ENCODE results near the gene SOCS1. TPM values are rescaled to one million over a fixed set of nuclear protein-coding genes. Genes with fewer than 3 reads are reported as not detected.

Gene SOCS1
- total and polyA plus RNA-seq, 2 of the 4 experiments (the other 2 are of a cell fraction): 2.0 to 22.0 TPM

- TF ChIP-seq FOS (IDR thresholded peaks at IDR 0.05; ENCODE audit: low read depth, low read length) (no peak), RFX5 (IDR thresholded peaks at IDR 0.05; ENCODE audit: low read depth, low read length) (no peak)
These were observed 16.1 kb downstream of the SOCS1 start (continued) for GRCh38 chr16:11239644-11240632.

GRCh38 chr16:11238272-11239202, 17.5 kb downstream of the SOCS1 start:
- Histone ChIP-seq H3K36me3 (ENCODE audit: control insufficient read depth, insufficient read depth, low read length) (no peaks in the 10 kb centered on the region), H3K23ac (ENCODE audit: low read depth, low read length) (no peak overlapping the region), H2BK5ac (ENCODE audit: low read depth, low read length, poor library complexity, severe bottlenecking) (no peak overlapping the region), H3K79me1 (ENCODE audit: low read depth in 1 of 2, low read length in 2 of 2) (no peaks in the 10 kb centered on the region), H3K4me2 (ENCODE audit: low read depth, low read length) (no peak overlapping the region), H4K20me1 (ENCODE audit: insufficient read depth, low read length) (no peaks in the 10 kb centered on the region), H2AFZ (replicated peaks; ENCODE audit: low read length, poor library complexity) (no peak overlapping the region), H3K4ac (ENCODE audit: low read depth, low read length) (no peak overlapping the region), H2BK20ac (ENCODE audit: low read depth, low read length) (no peak overlapping the region), H3K27ac (ENCODE audit: insufficient read depth, low read length) (no peak overlapping the region), H3K4me3 (ENCODE audit: insufficient read depth, low read depth, low read length) (no peak overlapping the region), H2AK9ac (replicated peaks; ENCODE audit: low read depth, low read length, poor library complexity) (no peak overlapping the region), H2BK120ac (ENCODE audit: low read depth, low read length) (no peak overlapping the region), H4K91ac (ENCODE audit: insufficient read depth, low read depth, low read length) (no peak overlapping the region), H2AK5ac (ENCODE audit: low read depth, low read length) (no peak overlapping the region), H3K9ac (ENCODE audit: low read depth, low read length) (no peak overlapping the region), H3K9me1 (ENCODE audit: insufficient read depth, low read length) (no peaks in the 10 kb centered on the region; the same call in 1 of the 2 replicates), H3K56ac (ENCODE audit: extremely low read depth, insufficient read depth, low read length) (no peak overlapping the region), H3K4me1 (ENCODE audit: control insufficient read depth, insufficient read depth, low read length) (0 out of 2 replicates have a peak, but pooled peaks cover 2% of the 10 kb centered on the region), H3K9me3 (ENCODE audit: control insufficient read depth, insufficient read depth, low read length) (no peaks in the 10 kb centered on the region), H4K5ac (ENCODE audit: low read depth, low read length) (no peak overlapping the region), H3K14ac (replicated peaks; ENCODE audit: low read depth, low read length) (no peak overlapping the region), H4K8ac (ENCODE audit: low read depth in 2 of 2, low read length in 2 of 2) (no peak overlapping the region), H2BK15ac (ENCODE audit: low read depth, low read length) (no peak overlapping the region), H3K27me3 (ENCODE audit: control insufficient read depth, insufficient read depth, low read length) (peaks cover 4% of the 10 kb centered on the region; the same call in 1 of the 2 replicates), H3K18ac (ENCODE audit: low read depth, low read length) (no peak overlapping the region)
- DNase-seq (no peak), ATAC-seq (ENCODE audit: low read depth) (no peak)
- POLR2A ChIA-PET (ENCODE audit: unreplicated experiment): no interaction called here
- dilution Hi-C loops (cut with HindIII; ENCODE audit: low sequenced_read_pairs, unreplicated experiment) (no loop called here), in situ Hi-C loops (cut with MboI; ENCODE audit: low sequenced_read_pairs) (no loop called here), intact Hi-C loops (cut with micrococcal nuclease) (no loop called here)
- BruUV-seq (replicated peaks): no TSS peak
- CTCF ChIA-PET: no interaction called here
- WGBS, 2 experiments (ENCODE audit: extremely low coverage in 2 of 2, insufficient read length in 1 of 2): 100% methylated on average over 2 of the region's 15 CpGs; no CpG with 5 or more reads in 1 of the 2 experiments
- TF ChIP-seq MAFK (IDR thresholded peaks at IDR 0.05; ENCODE audit: low read depth, low read length): no peak
- TF ChIP-seq POLR2A (IDR thresholded peaks at IDR 0.05; ENCODE audit: low read depth, low read length): no peak
- TF ChIP-seq MAZ (IDR thresholded peaks at IDR 0.05; ENCODE audit: borderline replicate concordance, low read depth, low read length): no peak
- TF ChIP-seq BHLHE40 (IDR thresholded peaks at IDR 0.05; ENCODE audit: low read depth, low read length): no peak
- no peak for TF ChIP-seq MXI1 (IDR thresholded peaks at IDR 0.05; ENCODE audit: borderline replicate concordance, low read depth, low read length)
- no peak for TF ChIP-seq RCOR1 (IDR thresholded peaks at IDR 0.05; ENCODE audit: insufficient replicate concordance, low read length)
- TF ChIP-seq RFX5 (IDR thresholded peaks at IDR 0.05; ENCODE audit: low read depth, low read length): no peak
- TF ChIP-seq CHD1 (IDR thresholded peaks at IDR 0.05; ENCODE audit: low read depth, low read length): no peak
- TF ChIP-seq FOS (IDR thresholded peaks at IDR 0.05; ENCODE audit: low read depth, low read length): no peak
- TF ChIP-seq SMC3 (IDR thresholded peaks at IDR 0.05; ENCODE audit: low read depth, low read length): no peak
- no peak for TF ChIP-seq USF2 (IDR thresholded peaks at IDR 0.05; ENCODE audit: low read depth, low read length)

Measured in IMR-90 (cell line).